SK-N-SH (cell line): ENCODE data around the gene NDEL1.

ENCODE experiments used
- CTCF ChIP-seq: fragments of 200-600 bp; sonication (generic); IDR thresholded peaks from 2 replicates; pipeline ENCODE4 v1.6.1; 2017; ENCODE audit warnings: antibody characterized with exemption, mild to moderate bottlenecking, moderate library complexity
- EP300 ChIP-seq, 2 experiments: IDR thresholded peaks; 2 replicates each; pipeline versions ENCODE4 v1.4.0 to v1.6.1; 2012; ENCODE audit warnings: borderline replicate concordance in 1 of 2, low read depth in 1 of 2, low read length in 1 of 2
- GABPA ChIP-seq: IDR thresholded peaks from 2 replicates; pipeline ENCODE4 v1.4.0; 2012; ENCODE audit warnings: low read depth, mild to moderate bottlenecking
- MAX ChIP-seq: IDR thresholded peaks from 2 replicates; pipeline ENCODE4 v1.4.0; 2012; ENCODE audit warnings: low read depth
- MXI1 ChIP-seq: IDR thresholded peaks from 2 replicates; pipeline ENCODE4 v1.6.1; 2012; ENCODE audit warnings: mild to moderate bottlenecking, low read depth, low read length, improper control_type of control experiment
- PBX3 ChIP-seq: IDR thresholded peaks from 2 replicates; pipeline ENCODE4; 2012
- RAD21 ChIP-seq: IDR thresholded peaks from 2 replicates; pipeline ENCODE4 v1.6.1; 2012; ENCODE audit warnings: mild to moderate bottlenecking, low read length
- SIN3A ChIP-seq: IDR thresholded peaks from 2 replicates; pipeline ENCODE4 v1.6.1; 2012; ENCODE audit warnings: low read depth, mild to moderate bottlenecking, low read length, moderate library complexity, borderline replicate concordance
- USF2 ChIP-seq: fragments of 150-350 bp; IDR thresholded peaks from 2 replicates; pipeline ENCODE4 v1.6.1; 2017; ENCODE audit warnings: antibody characterized with exemption, low read length, low read depth, borderline replicate concordance

- TF ChIP-seq CTCF (no peak), MXI1 (no peak), EP300 (IDR thresholded peaks at IDR 0.05; ENCODE audit: borderline replicate concordance in 1 of 2, low read depth in 1 of 2, low read length in 1 of 2) (no peak), RAD21 (no peak), PBX3 (no peak), MAX (no peak), GABPA (no peak), USF2 (no peak), SIN3A (no peak)
Observed at GRCh38 chr17:8439681-8440080, 4.0 kb downstream of the NDEL1 start.
